NAMALWA (cell line): Measurements from ENCODE around the gene ZNF485.
"Not testable (repeated sequence)": the region's sequence is repeated elsewhere in the genome, so short reads cannot be mapped to it uniquely, and the experiment has no call there.

ENCODE experiments used
- DNase-seq: peaks from one replicate; pipeline ENCODE4 v3.0.0-alpha.2; 2015; ENCODE audit warnings: low spot score

Gene ZNF485

DNA sequence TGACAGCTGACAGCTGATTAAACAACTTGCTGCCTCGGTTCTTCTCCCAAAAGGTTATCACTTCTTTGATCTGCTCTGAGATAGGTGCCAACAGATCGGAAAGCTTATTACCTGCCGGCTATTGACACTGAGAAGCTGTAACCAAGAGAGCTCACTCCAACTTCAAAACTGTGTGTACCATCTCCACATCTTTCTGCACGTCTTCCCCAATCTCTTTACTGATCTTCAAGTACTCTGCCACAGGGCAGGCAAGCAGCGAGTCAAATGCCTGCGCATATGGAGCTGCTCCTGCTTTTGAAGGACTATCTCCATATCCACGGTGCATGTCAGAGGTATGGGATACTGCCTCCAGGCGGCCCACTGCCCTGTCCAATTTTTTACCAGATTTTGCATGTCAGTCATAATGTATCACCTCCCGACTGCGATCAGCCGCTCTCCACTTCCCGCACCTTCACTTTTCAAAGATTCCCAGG, 352 bp upstream of the ZNF485 start:
- no peak for DNase-seq

DNA sequence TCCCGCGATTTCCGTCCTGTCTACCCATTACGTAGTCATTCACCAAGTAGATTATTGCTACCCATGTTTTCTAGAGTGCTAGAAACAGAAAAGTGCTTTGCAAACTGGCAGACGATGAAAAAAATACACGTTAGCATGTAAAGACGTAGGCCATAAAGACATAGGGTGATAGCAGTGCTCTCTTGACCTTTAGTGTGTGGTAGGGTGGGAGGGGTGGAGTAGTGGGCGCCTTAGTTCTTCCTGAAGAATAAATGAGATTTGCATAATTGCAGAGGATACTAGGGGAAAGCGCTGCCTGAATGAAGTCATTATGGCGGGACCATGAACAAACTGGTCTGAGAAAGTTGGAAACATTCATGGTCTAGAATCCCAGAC, 948 bp downstream of the ZNF485 start:
- no peak for DNase-seq

DNA sequence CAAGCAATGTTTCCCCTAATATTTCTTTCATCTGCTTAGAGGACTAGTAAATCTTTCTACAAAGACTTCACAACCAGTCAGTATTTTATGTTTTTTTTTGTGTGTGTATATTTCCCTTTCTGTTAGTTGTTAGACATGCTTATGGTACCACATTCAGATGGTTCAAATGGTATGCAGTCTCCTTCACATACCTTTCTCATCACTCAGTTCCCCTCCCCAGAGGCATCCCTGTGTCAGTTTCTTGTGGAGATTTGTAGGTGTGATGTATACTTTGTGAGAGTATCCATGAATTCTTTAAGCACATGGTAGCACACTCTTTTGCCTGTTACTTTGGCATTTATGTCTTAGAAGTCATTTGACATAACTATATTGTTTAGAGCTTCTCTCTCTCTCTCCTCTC, 4.4 kb downstream of the ZNF485 start:
- no peak for DNase-seq

DNA sequence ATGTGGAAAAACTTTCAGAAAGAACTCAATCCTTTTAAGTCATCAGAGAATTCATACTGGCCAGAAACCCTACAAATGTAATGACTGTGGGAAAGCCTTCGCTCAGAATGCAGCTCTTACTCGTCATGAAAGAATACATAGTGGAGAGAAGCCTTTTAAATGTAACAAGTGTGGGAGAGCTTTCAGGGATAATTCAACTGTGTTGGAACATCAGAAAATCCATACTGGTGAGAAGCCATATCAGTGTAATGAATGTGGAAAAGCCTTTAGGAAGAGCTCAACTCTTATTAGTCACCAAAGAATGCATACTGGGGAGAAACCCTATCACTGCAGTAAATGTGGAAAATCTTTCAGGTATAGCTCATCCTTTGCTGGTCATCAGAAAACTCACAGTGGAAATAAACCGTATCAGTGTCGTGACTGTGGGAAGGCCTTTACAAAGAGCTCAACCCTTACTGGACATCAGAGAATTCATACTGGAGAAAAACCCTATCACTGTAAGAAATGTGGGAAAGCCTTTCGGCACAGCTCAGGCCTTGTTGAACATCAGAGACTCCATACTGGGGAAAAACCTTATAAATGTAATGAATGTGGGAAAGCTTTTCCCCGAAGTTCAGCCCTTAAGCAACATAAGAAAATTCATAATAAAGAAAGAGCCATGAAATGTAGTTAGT, 10.6 kb downstream of the ZNF485 start:
- no peak for DNase-seq

DNA sequence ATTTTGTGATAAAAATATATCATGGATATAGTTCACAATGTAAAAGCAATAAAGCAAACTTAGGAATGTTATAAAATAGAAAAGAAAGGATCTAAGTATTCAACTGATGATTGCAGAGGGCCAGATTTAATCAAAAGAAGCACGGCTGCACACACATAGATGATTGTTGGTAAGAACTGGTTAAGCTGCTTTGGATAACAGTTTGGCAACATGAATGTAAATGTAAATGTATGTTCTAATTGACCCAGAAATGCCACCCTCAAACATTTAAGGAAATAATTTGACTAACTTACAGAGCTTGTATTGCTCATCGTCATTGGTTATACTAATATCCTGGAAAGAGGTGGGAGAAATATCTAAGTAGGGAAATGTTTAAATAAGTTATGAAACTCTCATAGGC, 13.1 kb downstream of the ZNF485 start:
- no peak for DNase-seq

DNA sequence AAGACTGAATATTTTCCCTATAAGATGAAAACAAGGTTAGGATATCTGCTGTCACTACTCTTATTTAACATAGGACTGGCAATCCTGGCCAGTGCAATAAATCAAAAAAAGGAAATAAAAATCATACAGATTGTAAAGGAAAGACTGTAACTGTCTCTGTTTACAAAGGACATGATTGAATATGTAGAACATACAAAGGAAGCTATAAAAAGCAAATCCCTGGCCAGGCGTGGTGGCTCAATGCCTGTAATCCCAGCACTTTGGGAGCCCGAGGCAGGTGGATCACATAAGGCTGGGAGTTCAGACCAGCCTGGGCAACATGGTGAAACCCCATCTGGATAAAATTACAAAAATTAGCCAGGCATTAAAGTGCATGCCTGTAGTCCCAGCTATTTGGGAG, 15.8 kb downstream of the ZNF485 start:
- DNase-seq: no peak

DNA sequence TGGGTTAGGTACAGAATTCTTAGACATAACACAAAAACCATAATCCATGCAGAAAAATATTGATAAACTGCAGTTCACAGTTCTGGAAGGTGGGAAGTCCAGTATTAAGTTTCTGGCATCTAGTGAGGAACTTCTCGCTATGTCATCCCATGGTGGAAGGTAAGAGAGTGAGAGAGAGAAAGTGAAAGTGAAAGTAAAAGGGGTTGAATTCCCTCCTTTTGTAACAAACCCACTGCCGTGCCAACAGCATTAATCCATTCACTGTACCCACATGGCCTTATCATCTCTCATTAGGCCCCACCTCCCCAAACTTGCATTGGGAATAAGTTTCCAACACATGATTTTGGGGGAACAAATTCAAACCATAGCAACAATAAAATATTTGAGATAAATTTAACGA, 17.1 kb downstream of the ZNF485 start:
- peak; percentile 33 for DNase-seq

DNA sequence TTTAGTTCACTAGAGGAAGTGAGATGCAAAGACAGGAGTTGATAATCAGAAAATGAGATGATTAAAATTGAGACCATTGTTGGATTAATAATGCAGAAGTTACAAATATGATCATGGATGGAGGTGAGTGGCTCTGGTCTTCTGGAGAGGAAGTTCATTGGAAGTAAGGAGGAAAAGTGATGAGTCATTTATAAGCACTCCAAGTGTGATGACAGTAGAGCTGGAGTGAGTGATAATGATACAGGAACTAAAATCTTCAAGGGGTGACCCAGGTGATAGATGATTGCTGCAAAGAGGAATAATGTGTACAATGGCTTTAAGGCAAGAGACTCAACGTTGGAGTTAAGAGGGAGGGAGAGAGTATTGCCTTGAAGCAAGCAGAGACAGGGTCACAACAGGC, 21.7 kb downstream of the ZNF485 start:
- no peak for DNase-seq

DNA sequence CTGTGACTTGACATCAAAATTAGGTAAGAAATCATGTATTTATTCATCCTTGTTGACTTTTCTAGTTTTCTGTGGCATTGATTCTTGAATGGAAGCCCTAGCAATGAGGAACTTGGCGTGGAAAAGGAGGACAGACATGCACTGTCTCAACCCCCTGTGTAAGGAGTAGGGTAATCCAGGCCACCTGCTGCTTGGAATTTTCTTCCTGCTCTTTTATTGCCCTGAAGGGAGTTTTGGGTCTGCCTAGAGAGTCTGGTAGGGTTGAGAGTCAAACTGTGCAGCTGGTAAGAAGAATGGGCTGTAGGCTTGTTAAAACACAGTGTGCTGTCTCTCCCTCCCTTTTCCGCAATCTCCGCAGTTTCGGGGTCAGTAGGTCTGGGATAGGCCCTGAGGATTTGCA, 22.7 kb downstream of the ZNF485 start:
- no peak for DNase-seq

DNA sequence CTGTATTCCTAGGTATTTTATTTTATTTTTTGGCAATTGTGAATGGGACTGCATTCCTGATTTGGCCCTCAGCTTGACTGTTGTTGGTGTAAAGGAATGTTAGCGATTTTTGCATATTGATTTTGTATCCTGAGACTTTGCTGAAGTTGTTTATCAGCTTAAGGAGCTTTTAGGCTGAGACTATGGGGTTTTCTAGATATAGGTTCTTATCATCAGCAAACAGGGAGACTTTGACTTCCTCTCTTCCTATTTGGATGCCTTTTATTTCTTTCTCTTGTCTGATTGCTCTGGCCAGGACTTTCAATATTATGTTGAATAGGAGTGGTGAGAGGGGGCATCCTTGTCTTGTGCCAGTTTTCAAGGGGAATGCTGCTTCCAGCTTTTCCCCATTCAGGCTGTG, 29.6 kb downstream of the ZNF485 start:
- DNase-seq: not testable (repeated sequence)

DNA sequence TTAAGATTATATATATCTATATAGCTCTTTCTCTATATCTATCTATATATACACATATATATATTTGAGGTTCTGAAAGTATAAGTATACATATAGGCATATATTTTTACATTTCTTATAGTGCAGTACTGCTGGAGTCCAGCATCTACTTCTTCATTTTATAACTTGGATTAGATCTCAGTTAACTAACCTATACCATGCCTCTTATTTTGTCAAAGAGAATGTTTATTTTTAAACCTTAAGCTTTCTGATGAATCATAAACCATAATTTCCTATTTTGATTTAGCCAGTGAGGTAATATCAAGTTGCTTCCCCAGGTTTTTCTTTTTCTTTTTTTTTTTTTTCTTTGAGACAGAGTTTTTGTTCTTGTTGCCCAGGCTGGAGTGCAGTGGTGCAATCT, 34.4 kb downstream of the ZNF485 start:
- DNase-seq: no peak

DNA sequence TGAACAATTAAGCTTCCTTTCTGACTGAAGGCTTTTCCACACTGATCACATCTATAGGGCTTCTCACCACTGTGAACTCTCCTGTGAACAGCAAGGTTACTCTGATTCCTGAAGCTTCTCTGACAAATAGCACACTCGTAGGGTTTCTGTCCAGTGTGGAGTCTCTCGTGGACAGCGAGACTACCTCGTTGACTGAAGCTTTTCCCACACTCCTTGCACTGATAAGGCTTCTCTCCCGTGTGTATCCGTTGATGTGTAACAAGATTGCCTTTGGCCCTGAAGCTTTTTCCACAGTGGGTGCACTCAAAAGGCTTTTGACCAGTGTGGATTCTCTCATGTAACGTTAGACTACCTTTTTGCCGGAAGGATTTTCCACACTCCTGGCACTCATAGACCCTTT, 38.0 kb downstream of the ZNF485 start:
- DNase-seq: no peak

DNA sequence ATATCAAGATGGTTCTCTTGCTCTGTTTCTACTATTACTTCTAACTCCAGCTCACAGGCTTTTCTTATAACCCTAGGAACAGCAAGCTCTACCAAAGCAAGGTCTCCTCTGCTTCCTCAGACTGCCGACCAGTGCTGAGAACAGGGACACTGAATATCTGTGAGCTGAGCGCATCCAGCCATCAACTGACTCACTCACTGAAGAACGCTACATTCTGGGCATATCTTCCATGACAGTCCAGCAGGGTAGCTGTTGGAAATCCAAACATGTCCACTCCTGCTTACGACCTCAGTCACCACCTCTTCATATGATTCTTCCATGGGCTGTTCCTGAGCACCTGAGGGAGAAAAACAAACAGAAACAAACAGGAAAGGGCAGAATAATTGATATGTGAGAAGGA, 39.6 kb downstream of the ZNF485 start:
- no peak for DNase-seq

DNA sequence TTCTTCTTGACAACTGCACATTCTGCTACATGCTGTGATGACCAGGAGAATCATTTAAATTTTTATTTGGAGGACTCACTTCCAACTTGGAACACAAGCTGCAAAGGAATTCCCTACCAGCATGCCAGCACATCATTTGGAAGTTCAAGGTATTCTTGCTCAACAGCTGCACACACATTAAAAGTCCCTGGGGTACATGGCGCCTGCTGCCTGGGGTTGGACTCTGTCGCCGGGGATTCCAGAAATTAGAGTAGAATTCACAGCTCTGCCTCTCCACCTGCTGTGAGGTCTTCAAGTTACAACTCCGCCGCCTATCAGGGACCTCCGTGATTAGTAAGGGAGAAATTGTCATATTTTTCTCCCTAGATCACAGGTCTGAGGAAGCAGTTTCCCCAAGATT, 41.3 kb downstream of the ZNF485 start:
- no peak for DNase-seq

DNA sequence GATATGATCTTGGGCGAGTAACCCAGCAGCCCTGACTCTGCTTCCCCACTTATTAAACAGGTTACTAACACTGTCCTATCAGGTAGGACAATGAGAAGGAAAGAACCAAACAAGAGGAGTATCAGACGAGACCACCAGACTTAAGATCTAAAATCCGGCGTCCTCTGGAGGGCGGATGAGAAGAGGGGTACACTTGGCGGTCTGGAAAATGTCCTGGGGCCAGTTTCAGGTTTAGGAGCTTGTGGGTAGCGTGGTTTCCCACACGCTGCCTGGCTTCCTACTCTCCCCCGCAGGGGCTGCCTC, 41.8 kb downstream of the ZNF485 start:
- no peak for DNase-seq

DNA sequence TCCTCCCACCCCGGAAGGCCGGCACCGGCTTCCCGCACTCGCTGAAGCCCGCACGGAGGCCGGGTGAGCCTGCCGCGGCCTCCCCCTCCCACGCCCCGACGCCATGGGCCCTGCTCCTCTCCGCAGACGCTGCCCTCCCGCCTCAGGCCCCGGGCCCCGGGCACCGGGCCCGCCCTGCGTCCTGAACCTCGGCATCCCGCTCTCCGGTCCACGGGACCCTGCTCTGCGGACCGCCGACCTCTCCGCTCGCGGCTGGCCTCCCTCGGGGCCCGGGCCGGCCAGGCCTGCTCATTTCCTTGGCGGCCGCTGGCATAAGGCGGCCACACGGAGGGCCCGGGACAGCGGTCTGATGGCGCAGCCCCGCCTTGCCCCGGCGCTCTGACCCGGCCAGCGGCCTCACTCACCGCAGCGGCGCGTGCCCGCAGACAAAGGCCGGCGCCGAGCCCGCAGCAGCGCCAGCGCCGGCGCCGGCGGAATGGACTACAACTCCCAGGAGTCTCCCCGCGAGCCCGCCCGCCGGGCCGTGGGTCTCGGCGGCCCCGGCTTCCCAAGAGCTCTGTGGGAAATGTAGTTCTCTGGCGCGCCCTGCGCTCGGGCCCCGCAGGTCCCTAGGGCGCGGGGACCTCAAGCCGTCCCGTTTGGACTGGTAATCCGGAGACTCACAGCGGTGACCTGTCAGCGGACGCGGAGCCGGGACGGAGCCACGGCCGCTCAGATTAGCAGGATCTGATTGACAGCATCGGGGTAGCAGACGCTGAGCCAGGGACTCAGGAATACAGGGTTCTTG, 42.4 kb downstream of the ZNF485 start, which contains the start of gene ZNF32:
TSS of gene ZNF32 (minus strand) at position 484 of the 787 bp plus-strand sequence. CDS start 2,748 bp downstream, outside the sequence.
- peak; percentile 11 for DNase-seq

DNA sequence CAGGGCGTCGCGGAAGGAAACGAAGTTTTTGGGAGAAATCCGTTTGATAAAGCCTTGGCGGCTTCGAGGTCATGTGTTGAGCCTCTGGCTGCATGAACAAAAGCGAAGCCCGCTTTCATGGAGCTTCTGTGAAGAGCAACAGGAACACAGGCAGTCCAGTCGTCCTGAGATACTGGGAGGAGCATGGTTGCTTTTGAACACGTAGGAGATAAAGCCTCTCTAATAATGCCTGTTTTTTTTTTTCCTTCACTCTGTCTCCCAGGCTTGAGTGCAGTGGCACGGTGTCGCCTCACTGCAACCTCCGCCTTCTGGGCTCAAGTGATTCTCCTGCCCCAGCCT, 42.9 kb downstream of the ZNF485 start:
- no peak for DNase-seq

DNA sequence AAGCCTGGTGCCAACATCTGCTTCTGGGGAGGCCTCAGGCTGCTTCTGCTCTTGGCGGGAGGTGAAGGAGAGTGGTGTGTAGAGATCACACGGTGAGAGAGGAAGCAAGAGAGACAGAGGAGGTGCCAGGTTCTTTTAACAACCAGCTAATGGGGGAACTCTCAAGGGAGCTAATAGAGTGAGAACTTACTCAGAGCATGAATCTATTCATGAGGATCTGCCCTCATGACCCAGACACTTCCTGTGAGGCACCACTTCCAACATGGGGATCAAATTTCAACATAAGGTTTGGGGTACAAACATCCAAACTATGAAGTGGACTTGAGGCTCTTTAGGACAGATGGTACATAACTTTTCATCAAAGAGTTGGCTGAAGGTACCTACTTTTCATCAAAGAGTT, 47.5 kb downstream of the ZNF485 start:
- DNase-seq: no peak

DNA sequence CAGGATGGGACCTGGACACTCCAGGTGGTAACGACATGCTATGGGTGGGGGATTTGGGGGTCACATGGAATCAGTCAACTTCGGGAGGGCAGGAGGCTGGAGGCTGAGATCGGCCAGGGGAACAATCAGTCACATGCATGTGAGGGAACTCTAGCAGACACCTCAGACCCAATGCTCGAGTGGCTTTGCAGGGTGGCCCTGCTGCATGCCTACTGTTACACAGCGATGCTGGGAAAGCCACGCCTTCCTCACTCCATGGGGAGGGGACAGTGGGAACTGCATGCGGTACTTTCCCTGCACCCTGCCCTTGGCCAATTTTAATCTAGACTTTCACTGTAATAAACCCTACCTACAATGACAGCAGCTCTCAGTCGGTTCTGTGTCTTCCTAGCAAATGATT, 49.1 kb downstream of the ZNF485 start:
- no peak for DNase-seq

DNA sequence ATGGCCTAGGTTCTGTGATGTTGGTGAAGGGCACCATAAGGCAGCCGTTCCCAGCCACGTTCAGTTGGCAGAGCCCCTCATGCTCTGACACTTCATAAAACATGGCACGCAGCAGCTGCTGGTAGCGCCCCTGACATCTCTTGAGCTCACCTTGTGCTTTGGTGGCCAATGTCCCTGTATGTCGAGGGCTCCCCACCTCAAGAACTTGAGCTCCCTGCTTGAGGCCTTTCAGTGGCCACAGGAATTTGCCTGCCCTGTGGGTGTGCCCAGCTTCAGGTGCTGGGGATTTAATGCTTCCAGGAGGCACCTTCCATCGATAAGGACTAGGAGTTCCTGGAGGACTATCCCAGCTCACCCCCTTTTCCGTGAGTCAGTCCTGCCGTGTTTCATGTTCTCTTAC, 52.0 kb downstream of the ZNF485 start:
- no peak for DNase-seq

DNA sequence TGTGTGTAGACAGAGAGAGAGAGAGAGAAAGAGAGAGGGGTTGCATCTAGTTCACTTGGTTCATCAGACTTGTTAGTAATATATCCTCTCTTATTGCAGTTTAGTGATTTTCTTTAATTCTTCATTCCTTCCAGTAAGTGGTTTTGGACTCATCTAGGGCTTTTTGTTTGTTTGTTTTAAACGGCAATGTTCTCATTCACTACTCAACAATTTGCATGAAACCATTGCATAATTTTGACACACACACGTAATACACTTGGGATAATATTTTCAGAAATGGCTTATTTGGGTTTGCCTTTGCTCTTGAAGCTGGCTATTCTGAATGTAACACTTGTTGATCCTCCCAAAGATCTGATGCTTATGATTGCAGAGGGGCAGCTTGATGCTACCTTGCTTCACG, 58.8 kb downstream of the ZNF485 start:
- DNase-seq: no peak

DNA sequence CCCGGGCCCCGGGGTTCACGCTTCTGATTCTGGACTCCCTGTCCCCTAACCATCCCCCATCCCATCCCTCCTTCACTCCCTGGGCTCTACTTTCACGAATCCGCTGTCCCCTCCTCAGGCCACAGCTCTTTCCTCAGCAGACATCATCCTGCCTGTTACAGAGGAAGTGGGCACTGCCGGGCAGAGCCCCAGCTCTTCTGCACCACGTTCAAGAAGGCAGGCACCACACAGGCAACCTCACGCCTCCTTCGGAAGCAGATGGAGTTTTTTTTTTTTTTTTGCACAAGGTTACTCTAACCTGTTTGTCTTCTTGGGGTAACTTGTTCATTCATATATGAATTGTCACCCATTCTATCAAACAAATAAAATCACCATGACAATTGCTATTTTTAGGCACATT, 60.3 kb downstream of the ZNF485 start:
- DNase-seq: no peak

DNA sequence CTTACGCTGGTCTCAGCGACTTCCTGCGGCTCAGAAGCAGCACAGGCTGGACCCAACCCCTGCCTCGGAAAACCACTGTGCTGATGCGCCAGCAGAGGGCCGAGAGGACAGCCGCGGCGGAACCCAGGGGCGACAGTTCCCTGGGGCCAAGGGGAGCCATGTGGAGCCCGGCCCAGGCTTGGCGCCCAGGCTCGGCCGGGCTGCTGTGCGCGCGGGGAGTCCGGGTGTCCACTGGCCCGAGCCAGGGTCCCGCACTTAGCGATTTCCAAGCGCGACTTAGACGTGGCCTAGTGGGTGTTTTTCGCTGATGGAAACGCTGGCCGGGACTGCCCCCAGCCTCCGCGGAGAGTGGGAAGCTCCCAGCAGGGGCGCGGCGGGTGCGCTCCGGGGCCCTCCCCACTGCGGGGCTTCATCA, 61.1 kb downstream of the ZNF485 start:
- DNase-seq: no peak
